ENCODE measurements around the gene CAPN13.

The CAPN13 gene

GRCh38 chr2:30690126-30690561 is 117.1 kb downstream of the CAPN13 start:
- no peak overlapping the region for H3K4me3 ChIP-seq (ENCODE audit: low read length)
- no peak for DNase-seq (ENCODE audit: low read depth)
- TF ChIP-seq CTCF (IDR thresholded peaks at IDR 0.05; ENCODE audit: insufficient read depth, low read depth, low read length, missing control alignments), result no peak

- no peak for DNase-seq (ENCODE audit: low read depth)
- H3K4me3 ChIP-seq (ENCODE audit: low read length), result no peak overlapping the region
- TF ChIP-seq CTCF (IDR thresholded peaks at IDR 0.05; ENCODE audit: insufficient read depth, low read depth, low read length, missing control alignments), result no peak
Observed at GRCh38 chr2:30689496-30690125, 117.6 kb downstream of the CAPN13 start.

GRCh38 chr2:30688956-30689401 is 118.3 kb downstream of the CAPN13 start:
- TF ChIP-seq CTCF (IDR thresholded peaks at IDR 0.05; ENCODE audit: insufficient read depth, low read depth, low read length, missing control alignments), result no peak
- H3K4me3 ChIP-seq (ENCODE audit: low read length), result no peak overlapping the region
- DNase-seq (ENCODE audit: low read depth), result no peak

GRCh38 chr2:30686669-30687068 is 120.6 kb downstream of the CAPN13 start:
- no peak overlapping the region for H3K4me3 ChIP-seq (ENCODE audit: low read length)
- DNase-seq (ENCODE audit: low read depth), result no peak
- TF ChIP-seq CTCF (IDR thresholded peaks at IDR 0.05; ENCODE audit: insufficient read depth, low read depth, low read length, missing control alignments), result no peak

GRCh38 chr2:30686000-30686399 is 121.2 kb downstream of the CAPN13 start:
- DNase-seq (ENCODE audit: low read depth), result no peak

GRCh38 chr2:30684996-30685395 is 122.2 kb downstream of the CAPN13 start:
- no peak for TF ChIP-seq CTCF (IDR thresholded peaks at IDR 0.05; ENCODE audit: insufficient read depth, low read depth, low read length, missing control alignments)
- DNase-seq (ENCODE audit: low read depth), result no peak
- no peak overlapping the region for H3K4me3 ChIP-seq (ENCODE audit: low read length)

More at GRCh38 chr2:30686000-30686399, 121.2 kb downstream of the CAPN13 start:
- peak; percentile 24 for TF ChIP-seq CTCF (IDR thresholded peaks at IDR 0.05; ENCODE audit: insufficient read depth, low read depth, low read length, missing control alignments)
- H3K4me3 ChIP-seq (ENCODE audit: low read length), result no peak overlapping the region

GRCh38 chr2:30684516-30684915 is 122.7 kb downstream of the CAPN13 start:
- no peak for DNase-seq (ENCODE audit: low read depth)
- no peak overlapping the region for H3K4me3 ChIP-seq (ENCODE audit: low read length)
- no peak for TF ChIP-seq CTCF (IDR thresholded peaks at IDR 0.05; ENCODE audit: insufficient read depth, low read depth, low read length, missing control alignments)
